Measurements from ENCODE around the gene C10orf53.

GRCh38 chr10:49700211-49700610 is 20.8 kb downstream of the C10orf53 start:
- TF ChIP-seq NRF1 (IDR thresholded peaks at IDR 0.05; ENCODE audit: low read depth, low read length): no peak
- TF ChIP-seq TEAD4 (IDR thresholded peaks at IDR 0.05; ENCODE audit: low read depth, low read length): no peak
- TF ChIP-seq SUZ12 (IDR thresholded peaks at IDR 0.05; ENCODE audit: low read length): no peak
- TF ChIP-seq SP1 (IDR thresholded peaks at IDR 0.05; ENCODE audit: low read depth, low read length): no peak
- TF ChIP-seq, protein P1, sequence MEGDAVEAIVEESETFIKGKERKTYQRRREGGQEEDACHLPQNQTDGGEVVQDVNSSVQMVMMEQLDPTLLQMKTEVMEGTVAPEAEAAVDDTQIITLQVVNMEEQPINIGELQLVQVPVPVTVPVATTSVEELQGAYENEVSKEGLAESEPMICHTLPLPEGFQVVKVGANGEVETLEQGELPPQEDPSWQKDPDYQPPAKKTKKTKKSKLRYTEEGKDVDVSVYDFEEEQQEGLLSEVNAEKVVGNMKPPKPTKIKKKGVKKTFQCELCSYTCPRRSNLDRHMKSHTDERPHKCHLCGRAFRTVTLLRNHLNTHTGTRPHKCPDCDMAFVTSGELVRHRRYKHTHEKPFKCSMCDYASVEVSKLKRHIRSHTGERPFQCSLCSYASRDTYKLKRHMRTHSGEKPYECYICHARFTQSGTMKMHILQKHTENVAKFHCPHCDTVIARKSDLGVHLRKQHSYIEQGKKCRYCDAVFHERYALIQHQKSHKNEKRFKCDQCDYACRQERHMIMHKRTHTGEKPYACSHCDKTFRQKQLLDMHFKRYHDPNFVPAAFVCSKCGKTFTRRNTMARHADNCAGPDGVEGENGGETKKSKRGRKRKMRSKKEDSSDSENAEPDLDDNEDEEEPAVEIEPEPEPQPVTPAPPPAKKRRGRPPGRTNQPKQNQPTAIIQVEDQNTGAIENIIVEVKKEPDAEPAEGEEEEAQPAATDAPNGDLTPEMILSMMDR (IDR thresholded peaks at IDR 0.05; ENCODE audit: control extremely low read depth in 1 of 3, insufficient read depth in 1 of 3, low read depth in 1 of 3, low read length in 3 of 3): no peak
- TF ChIP-seq BRCA1 (IDR thresholded peaks at IDR 0.05; ENCODE audit: low read depth, low read length): no peak
- TF ChIP-seq ATF3 (IDR thresholded peaks at IDR 0.05; ENCODE audit: insufficient read depth, low read depth, low read length): no peak
- TF ChIP-seq CREB1 (IDR thresholded peaks at IDR 0.05): no peak
- no peak for TF ChIP-seq RXRA (IDR thresholded peaks at IDR 0.05; ENCODE audit: insufficient read depth, low read depth, low read length)
